HG02759 (cell line): ENCODE measurements around the gene NRDE2.
"Not testable (repeated sequence)": the region's sequence is repeated elsewhere in the genome, so short reads cannot be mapped to it uniquely, and the experiment has no call there.

ENCODE experiments used
- ATAC-seq: cut with Tn5 transposase; IDR thresholded peaks from one replicate; pipeline ENCODE4 v1.9.1; 2021; ENCODE audit warnings: mild to moderate bottlenecking, moderate library complexity; ENCODE audit not compliant: unreplicated experiment

Gene NRDE2

DNA sequence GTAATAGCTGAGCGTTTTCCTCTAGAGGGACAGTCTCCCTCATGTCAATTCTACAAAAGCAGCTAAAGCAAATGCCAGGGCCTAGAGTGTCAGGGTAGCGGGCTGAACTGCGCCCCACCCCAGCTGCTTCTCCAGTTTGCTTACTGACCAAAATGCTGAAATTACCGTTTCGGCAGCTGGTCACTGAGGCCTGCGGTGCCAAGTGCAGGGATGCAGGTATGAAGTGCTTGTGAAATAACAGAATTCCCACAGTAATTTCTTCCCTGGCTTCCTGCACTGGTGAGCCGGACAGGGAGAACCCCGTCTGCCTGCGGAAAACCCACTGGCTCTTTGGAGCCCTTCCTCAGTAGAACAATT lies 56.3 kb downstream of the NRDE2 start:
- no peak for ATAC-seq

GRCh38 chr14:90274808-90275457 lies 56.8 kb downstream of the NRDE2 start:
- ATAC-seq, result no peak

DNA sequence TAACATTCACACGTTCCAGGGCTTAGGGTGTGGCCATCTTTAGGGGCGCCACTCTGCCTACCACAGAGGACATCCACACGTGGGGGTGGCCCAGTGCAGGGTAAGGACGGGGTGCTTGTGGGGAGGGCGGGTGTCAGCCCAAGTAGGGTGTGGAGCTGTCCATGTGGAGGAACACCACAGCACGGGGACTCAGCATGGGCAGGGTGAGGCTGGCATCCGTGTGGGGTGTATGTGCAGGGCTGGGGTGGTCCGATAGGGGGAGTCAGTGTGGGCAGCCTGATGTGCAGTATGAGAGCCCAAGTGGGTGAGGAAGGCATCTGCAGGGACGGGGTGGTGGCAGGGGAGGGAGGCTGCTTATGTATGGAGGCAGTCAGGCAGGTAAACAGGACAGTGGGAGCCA lies 57.7 kb downstream of the NRDE2 start:
- ATAC-seq, result no peak

GRCh38 chr14:90273532-90273931 lies 58.2 kb downstream of the NRDE2 start:
- no peak for ATAC-seq

GRCh38 chr14:90272523-90272922 lies 59.2 kb downstream of the NRDE2 start:
- ATAC-seq, result no peak

DNA sequence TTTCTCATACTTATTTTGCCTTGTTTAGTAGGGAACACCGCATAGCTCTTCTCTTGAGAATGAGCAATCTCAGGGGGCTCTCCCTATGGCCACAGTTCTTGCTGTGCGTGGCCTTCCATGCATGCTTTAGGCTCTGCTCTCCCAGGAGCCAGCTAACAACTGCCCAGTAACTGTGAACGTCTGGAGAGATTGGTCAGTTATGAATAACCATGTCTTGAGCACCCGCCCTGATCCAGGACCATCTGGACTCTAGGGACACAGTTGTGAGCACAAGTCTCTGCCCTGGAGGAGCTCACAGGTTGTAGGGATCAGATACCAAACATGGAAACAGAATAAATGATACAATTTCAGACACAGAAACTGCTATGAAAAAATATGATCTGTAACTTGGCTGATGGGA lies 63.3 kb downstream of the NRDE2 start:
- no peak for ATAC-seq

GRCh38 chr14:90266441-90267154 lies 65.1 kb downstream of the NRDE2 start:
- ATAC-seq, result no peak

GRCh38 chr14:90263748-90264449 lies 67.8 kb downstream of the NRDE2 start:
- ATAC-seq, result peak; percentile 91

DNA sequence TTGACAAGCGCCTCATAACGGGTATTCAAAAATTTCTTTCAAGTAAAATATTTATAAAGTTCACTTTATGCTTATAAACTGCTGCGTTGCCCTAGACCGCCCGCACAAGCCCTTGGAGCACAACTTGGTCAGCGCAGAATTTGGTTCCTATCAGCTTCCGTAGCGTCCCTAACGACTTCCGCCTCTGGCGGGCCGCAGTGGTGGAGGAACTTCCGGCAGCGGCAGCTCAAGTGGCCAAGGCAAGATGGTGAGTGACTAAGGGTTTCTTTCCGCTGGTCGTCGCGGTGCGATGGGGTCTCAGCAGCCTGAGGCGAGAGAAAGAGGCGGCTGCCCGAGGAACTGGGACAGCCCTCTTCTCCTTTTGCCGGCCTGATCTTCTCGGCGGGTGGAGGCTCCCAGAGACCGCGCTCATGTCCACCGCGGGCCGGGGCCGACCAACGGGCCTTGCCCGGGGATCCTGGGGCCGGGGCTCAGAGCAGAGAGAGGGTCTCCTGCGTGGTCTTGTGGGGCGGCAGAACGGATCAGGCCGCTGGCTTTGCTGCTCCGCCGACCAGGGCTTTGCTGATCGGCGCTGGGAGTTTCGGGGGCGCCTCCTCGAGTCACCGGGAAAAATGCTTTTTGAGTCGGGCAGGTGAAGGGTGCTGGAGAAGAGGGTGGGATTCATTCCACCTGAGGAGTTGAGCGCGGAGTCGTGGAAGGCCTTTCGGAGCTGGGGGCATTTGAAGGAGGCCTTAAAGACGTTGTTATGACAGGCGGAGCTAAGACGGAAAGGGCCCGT lies 75.2 kb downstream of the NRDE2 start, which contains the start of gene PSMC1:
Gene PSMC1 (plus strand): TSS at position 200 of the 778 bp plus-strand sequence. CDS start 45 bp downstream, at position 245.
- ATAC-seq, result peak; percentile 98

DNA sequence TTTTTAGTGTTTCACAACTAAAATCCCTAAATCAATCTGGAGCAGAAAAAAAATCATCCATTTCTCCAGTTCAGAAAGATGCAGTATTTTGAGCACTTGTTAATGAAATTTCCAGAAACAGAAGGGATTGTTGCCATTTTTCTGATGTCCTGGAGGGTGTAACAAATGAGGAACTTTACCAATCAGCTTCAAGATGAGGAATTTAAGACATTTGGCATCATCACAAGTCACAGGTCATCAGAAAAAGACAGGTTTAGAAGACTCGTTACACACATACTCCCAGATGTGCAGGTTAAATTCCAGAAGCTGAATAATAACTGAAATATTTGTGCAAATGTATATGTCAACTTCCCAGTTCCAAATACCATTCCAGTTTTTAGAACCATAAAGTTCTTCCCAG lies 75.9 kb downstream of the NRDE2 start:
- no peak for ATAC-seq

DNA sequence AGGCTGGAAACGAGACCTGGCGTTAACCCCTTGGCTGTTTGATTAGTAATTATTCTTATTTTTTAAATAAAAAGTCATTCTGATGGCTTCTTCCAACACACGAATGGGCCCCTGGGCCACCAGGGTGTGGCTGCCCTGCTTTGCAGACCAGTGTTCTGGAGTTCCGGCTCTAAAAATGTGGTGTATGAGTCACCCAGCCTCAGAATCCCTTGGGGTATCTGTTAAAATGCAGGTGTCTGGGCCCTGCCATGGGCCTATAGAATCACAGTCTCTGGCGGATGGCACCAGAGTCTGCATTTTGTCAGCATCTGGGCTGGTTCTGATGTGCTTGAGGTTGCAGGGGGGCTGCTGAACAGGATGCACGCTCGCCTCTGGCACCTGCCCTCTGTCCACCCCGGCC lies 77.9 kb downstream of the NRDE2 start:
- ATAC-seq, result no peak

DNA sequence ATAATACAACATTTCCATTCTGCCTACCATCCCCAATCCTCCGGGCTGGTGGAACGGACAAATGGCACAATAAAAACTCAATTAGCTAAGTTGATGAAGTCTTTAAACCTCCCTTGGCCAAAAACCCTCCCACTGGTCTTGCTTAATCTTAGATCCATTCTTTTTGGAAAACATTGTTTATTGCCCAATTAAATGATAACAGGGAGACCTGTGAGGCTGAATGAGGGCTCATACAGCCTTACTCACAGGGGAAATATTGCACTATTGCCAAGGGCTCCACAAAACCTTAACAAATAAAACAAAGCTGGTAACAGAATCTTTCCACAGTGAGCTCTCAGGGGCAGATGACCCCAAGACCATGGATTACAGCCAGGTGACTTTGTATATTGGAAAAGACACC lies 83.1 kb downstream of the NRDE2 start:
- ATAC-seq, result no peak

DNA sequence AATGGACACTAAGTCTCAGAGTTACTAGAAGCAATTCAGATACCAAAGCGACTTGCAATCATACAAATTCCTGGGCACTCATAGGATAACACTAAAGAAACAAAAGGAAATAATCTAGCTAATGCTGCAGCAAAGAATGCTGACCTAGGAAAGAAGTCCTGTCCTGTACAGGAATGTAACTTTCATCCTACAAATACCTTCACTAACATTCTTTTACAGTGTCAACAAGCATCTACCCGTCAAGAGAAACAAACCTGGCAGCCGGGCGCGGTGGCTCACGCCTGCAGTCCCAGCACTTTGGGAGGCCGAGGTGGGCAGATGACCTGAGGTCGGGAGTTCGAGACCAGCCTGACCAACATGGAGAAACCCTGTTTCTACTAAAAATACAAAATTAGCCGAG lies 84.3 kb downstream of the NRDE2 start:
- ATAC-seq, result not testable (repeated sequence)

DNA sequence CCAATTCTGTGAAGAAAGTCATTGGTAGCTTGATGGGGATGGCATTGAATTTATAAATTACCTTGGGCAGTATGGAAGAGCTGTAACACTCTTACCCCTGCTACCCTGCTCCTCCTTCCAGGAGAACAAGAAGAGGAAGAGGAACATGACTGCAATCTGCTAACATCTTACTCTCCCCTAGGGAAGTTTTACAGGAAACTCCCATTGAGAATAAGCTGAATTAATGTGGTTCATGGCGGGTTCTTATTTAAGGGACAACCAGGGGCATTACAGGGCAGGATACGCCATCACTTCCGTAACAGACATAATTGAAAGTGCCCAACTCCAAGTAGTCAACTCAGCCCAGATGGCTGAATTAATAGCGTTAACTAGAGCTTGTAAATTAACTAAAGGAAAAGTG lies 84.8 kb downstream of the NRDE2 start:
- no peak for ATAC-seq

GRCh38 chr14:90242444-90242843 lies 89.3 kb downstream of the NRDE2 start:
- no peak for ATAC-seq

DNA sequence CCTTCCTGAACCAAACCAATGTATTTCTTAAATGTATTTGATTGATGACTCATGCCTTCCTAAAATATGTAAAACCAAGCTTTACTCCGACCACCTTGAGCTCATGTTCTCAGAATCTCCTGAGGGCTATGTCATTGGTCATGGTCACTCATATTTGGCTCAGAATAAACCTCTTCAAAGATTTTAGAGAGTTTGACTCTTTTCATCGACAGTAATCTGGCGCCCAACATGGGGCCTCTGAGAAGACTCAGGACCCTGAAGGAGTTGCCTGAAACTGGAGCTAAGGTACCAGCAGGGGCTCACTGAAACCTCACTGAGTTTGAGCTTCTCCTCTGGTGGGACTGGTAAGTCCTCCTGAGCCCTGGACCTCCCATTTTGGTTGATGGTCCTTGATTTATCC lies 92.6 kb downstream of the NRDE2 start:
- ATAC-seq, result no peak

GRCh38 chr14:90235179-90235976 lies 96.4 kb downstream of the NRDE2 start:
- ATAC-seq, result peak; percentile 67

DNA sequence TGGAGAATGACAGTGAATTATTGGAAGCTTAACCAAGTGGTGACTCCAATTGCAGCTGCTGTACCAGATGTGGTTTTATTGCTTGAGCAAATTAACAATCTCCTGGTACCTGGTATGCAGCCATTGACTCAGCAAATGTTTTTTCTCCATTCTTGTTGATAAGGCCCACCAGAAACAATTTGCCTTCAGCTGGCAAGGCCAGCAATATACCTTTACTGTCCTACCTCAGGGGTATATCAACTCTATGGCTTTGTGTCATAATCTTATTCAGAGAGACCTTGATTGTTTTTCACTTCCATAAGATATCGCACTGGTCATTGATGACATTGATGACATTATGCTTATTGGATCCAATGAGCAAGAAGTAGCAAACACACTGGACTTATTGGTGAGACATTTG lies 101.8 kb downstream of the NRDE2 start:
- ATAC-seq, result not testable (repeated sequence)

DNA sequence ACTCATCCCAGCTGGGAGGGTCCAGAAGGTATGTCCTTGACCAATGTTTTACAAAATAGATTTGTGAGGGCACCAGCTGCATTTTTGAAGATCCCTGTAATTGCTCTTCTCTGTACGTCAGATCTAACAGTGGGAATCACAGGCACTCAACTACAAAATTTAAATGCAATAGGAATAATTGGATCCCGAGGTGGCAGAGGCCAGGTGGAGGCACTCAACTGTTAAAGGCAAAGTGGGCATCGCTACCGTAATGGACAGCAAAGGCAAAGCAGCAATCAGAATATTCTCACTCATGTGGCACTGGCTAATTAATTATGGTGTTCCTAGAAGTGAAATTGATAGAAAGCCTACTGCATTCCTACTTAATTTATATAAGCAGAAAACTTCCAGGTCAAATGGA lies 103.3 kb downstream of the NRDE2 start:
- no peak for ATAC-seq
